Neural cell (in vitro differentiated cells): Measurements from ENCODE around the gene SRD5A1.

Experiments used
- CTCF ChIP-seq: fragments of 450-650 bp; IDR thresholded peaks from 2 replicates; pipeline ENCODE4 v1.5.1; 2014; ENCODE audit warnings: antibody characterized with exemption, mild to moderate bottlenecking, moderate library complexity; ENCODE audit not compliant: poor library complexity, severe bottlenecking
- EP300 ChIP-seq: fragments of 450-650 bp; conservative IDR thresholded peaks from 2 replicates; pipeline ENCODE4 v1.6.1; 2014; ENCODE audit warnings: antibody characterized with exemption, mild to moderate bottlenecking, moderate library complexity; ENCODE audit not compliant: poor library complexity, severe bottlenecking
- EZH2 ChIP-seq: fragments of 200-600, 300-800 bp; shearing (Covaris generic), sonication (generic); IDR thresholded peaks from 2 replicates; pipeline ENCODE4 v1.6.1; 2014; ENCODE audit warnings: antibody characterized with exemption, low read length, borderline replicate concordance, mild to moderate bottlenecking; ENCODE audit not compliant: insufficient read depth, poor library complexity, severe bottlenecking
- POLR2AphosphoS5 ChIP-seq: IDR thresholded peaks from 2 replicates; pipeline ENCODE4 v1.6.1; 2012

- TF ChIP-seq CTCF: no peak
- no peak for TF ChIP-seq EZH2
- no peak for TF ChIP-seq EP300
- no peak for TF ChIP-seq POLR2AphosphoS5
Measured at GRCh38 chr5:6702633-6703032, 69.4 kb downstream of the SRD5A1 start.
